ENCODE measurements around the gene GUCY1B1. TPM values are rescaled to one million over a fixed set of nuclear protein-coding genes. Genes with fewer than 3 reads are reported as not detected.

Gene GUCY1B1
- total RNA-seq, 1 donor from 2014 or later = 18.1 TPM

DNA sequence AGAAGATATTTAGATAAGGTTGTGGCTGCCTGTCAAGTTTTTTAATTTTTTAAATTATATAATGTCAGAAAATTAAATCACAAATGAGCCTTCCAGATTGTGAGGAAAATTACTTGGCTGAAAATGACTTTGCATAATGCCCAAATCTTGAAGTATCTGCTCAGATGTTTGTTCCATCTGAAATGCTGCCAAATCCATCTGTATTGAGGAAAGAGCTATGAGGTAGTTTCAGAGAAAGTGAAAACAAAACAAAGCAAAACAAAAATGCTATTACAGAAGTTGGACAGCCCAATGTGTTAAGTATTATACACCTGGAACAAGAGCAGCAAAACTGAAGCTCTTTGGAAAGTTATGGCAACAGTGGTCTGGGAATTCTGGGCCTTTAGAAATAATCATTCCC, 23.3 kb upstream of the GUCY1B1 start:
- Histone ChIP-seq H3K27me3 (ENCODE audit: low read depth) (no peaks in the 10 kb centered on the region), H3K36me3 (peaks cover under 1% of the 10 kb centered on the region), H3K9me3 (no peaks in the 10 kb centered on the region), H3K27ac (peak overlapping the region; percentile 8), H3K4me1 (no peaks in the 10 kb centered on the region), H3K4me3 (no peak overlapping the region)
- intact Hi-C loops (cut with DNase I) = no loop called here
- TF ChIP-seq, protein P1, sequence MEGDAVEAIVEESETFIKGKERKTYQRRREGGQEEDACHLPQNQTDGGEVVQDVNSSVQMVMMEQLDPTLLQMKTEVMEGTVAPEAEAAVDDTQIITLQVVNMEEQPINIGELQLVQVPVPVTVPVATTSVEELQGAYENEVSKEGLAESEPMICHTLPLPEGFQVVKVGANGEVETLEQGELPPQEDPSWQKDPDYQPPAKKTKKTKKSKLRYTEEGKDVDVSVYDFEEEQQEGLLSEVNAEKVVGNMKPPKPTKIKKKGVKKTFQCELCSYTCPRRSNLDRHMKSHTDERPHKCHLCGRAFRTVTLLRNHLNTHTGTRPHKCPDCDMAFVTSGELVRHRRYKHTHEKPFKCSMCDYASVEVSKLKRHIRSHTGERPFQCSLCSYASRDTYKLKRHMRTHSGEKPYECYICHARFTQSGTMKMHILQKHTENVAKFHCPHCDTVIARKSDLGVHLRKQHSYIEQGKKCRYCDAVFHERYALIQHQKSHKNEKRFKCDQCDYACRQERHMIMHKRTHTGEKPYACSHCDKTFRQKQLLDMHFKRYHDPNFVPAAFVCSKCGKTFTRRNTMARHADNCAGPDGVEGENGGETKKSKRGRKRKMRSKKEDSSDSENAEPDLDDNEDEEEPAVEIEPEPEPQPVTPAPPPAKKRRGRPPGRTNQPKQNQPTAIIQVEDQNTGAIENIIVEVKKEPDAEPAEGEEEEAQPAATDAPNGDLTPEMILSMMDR (IDR thresholded peaks at IDR 0.05) = no peak
- DNase-seq = no peak
- ATAC-seq = no peak

- Histone ChIP-seq H3K4me1 (no peaks in the 10 kb centered on the region), H3K9me3 (no peaks in the 10 kb centered on the region), H3K36me3 (no peaks in the 10 kb centered on the region), H3K4me3 (no peak overlapping the region), H3K27me3 (ENCODE audit: low read depth) (no peaks in the 10 kb centered on the region), H3K27ac (no peak overlapping the region)
- ATAC-seq (no peak), DNase-seq (no peak)
- TF ChIP-seq, protein P1 (IDR thresholded peaks at IDR 0.05) = no peak
- intact Hi-C loops (cut with DNase I) = no loop called here
Observed at GRCh38 chr4:155738548-155738947, 20.3 kb upstream of the GUCY1B1 start.

DNA sequence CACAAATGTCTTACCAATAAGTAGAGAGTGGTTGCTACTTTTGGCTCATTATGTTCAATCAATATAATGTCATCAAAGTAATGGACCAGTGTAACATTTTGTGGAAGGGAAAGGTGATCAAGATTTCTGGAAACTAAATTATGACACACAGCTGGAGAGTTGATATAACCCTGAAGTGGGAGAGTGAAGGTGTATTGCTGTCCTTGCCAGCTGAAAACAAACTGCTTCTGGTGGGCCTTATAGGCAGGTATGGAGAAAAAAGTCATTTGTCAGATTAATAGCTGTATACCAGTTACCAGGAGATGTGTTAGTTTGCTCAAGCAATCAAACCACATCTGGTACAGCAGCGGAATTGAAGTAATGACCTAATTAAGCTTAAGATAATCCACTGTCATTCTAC, 17.3 kb upstream of the GUCY1B1 start:
- no peak overlapping the region for H3K4me3 ChIP-seq
- no peaks in the 10 kb centered on the region for H3K36me3 ChIP-seq
- H3K27me3 ChIP-seq (ENCODE audit: low read depth) = no peaks in the 10 kb centered on the region
- H3K4me1 ChIP-seq = no peaks in the 10 kb centered on the region
- DNase-seq (no peak), ATAC-seq (no peak)
- TF ChIP-seq, protein P1 (IDR thresholded peaks at IDR 0.05) = no peak
- H3K9me3 ChIP-seq = no peaks in the 10 kb centered on the region
- no peak overlapping the region for H3K27ac ChIP-seq
- intact Hi-C loops (cut with DNase I) = no loop called here

DNA sequence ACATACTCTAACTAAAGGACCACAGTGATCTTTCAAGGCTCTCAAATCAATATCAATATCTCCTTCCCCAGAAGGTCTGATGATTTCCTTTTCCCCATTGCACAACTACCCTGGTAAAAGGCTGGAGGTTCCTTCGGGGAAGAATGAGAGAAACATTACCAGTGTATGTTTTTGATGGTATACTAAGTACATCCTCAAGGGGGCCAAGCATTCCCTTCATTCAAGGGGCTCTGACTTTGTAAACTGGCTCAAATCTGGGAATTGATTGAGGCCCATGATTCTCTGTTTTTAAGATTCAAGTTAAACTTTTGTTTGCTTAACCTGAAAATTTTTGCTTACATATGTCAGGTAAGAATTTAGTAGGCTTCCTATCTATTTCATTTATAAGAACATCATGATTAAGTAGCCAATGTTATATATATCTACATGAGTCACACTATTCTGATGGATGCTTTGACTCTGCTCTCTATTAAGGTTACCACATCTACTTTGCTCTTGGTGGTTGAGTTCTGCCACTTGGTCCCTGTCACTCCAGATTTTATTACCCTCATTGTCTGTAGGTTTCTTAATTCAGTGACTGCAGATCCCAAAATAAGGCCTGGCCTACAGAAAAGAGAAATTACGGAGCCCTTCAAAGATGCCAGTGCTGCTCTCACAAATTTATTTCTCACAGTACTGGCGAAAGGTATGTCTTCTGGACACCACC, 16.4 kb upstream of the GUCY1B1 start:
- ATAC-seq (no peak), DNase-seq (no peak)
- Histone ChIP-seq H3K36me3 (no peaks in the 10 kb centered on the region), H3K4me1 (no peaks in the 10 kb centered on the region), H3K4me3 (no peak overlapping the region), H3K9me3 (no peaks in the 10 kb centered on the region), H3K27me3 (ENCODE audit: low read depth) (no peaks in the 10 kb centered on the region), H3K27ac (no peak overlapping the region)
- intact Hi-C loops (cut with DNase I) = no loop called here
- TF ChIP-seq, protein P1 (IDR thresholded peaks at IDR 0.05) = no peak

DNA sequence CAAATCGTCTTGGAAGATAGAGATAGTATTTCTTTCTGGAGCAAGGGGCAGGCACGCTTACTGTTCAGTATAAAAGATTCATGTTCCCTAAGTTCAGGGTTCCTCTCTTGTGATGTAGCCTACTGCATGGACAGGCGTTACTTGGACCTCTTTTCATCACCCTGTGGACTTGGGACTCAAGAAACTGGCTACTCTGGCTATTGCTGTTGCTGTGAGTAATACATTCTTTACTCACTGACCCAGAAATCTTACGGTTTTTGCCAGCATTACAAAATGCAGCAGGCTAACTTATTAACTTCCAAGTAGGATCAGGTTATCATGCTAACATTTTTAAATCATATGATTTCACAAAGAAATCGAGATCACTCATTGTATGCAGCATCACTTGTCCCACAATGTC, 12.8 kb upstream of the GUCY1B1 start:
- H3K4me1 ChIP-seq = no peaks in the 10 kb centered on the region
- DNase-seq = no peak
- no peaks in the 10 kb centered on the region for H3K9me3 ChIP-seq
- no peaks in the 10 kb centered on the region for H3K27me3 ChIP-seq (ENCODE audit: low read depth)
- TF ChIP-seq, protein P1 (IDR thresholded peaks at IDR 0.05) = no peak
- H3K27ac ChIP-seq = no peak overlapping the region
- no peaks in the 10 kb centered on the region for H3K36me3 ChIP-seq
- no peak overlapping the region for H3K4me3 ChIP-seq
- intact Hi-C loops (cut with DNase I) = no loop called here
- no peak for ATAC-seq
